ENCODE data around the gene CNTLN. TPM values are rescaled to one million over a fixed set of nuclear protein-coding genes. Genes with fewer than 3 reads are reported as not detected.

The CNTLN gene
- total RNA-seq, 2 donors from 2014 or later: 2.4 to 2.6 TPM

DNA sequence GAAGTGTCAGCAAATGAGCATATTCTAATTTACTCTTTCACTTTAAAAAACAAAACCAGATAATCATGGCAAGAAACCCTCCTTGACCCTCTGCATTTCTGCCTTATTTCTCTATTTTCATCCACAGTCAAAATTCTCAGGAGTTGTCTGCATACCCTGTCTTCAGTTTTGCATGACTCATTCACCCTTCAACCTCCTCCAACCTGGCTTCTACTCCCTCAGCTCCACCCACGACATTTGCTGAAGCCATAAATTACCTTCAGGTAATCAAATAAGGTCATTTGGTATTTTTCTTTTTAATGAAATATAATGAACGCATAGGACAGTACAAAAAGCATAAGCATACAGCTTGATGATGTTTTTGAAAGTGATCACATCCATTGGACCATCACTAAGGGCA lies 416.2 kb downstream of the CNTLN start:
- Histone ChIP-seq H3K27ac (no peak overlapping the region), H3K4me1 (no peaks in the 10 kb centered on the region), H3K27me3 (no peaks in the 10 kb centered on the region), H3K4me3 (no peak overlapping the region), H3K9me3 (no peaks in the 10 kb centered on the region), H3K36me3 (no peaks in the 10 kb centered on the region), H3K9ac (ENCODE audit: low read depth in 2 of 2, low read length in 2 of 2) (no peak overlapping the region)
- intact Hi-C loops (cut with DNase I): no loop called here
- DNase-seq: no peak
- TF ChIP-seq, protein P1, sequence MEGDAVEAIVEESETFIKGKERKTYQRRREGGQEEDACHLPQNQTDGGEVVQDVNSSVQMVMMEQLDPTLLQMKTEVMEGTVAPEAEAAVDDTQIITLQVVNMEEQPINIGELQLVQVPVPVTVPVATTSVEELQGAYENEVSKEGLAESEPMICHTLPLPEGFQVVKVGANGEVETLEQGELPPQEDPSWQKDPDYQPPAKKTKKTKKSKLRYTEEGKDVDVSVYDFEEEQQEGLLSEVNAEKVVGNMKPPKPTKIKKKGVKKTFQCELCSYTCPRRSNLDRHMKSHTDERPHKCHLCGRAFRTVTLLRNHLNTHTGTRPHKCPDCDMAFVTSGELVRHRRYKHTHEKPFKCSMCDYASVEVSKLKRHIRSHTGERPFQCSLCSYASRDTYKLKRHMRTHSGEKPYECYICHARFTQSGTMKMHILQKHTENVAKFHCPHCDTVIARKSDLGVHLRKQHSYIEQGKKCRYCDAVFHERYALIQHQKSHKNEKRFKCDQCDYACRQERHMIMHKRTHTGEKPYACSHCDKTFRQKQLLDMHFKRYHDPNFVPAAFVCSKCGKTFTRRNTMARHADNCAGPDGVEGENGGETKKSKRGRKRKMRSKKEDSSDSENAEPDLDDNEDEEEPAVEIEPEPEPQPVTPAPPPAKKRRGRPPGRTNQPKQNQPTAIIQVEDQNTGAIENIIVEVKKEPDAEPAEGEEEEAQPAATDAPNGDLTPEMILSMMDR (IDR thresholded peaks at IDR 0.05): no peak

Data from colonic mucosa (tissue), 4 donors.